HepG2 (cell line): ENCODE measurements around the gene ZNF3. TPM values are rescaled to one million over a fixed set of nuclear protein-coding genes. Genes with fewer than 3 reads are reported as not detected.
A peak's percentile ranks its signal among the peaks of the same experiment; 100 is the strongest.

Source experiments
- ATAC-seq: fragments of 200-7000 bp; cut with Tn5 transposase; 3 replicates; pipeline ENCODE4 v1.9.1; 2020; ENCODE audit warnings: mild to moderate bottlenecking, moderate library complexity
- BruUV-seq: library from RNA; stranded (reverse); fragments of 400-500 nt; replicated peaks from 2 replicates; lab custom pipeline; 2021; lab: Mats Ljungman, UMichigan
- CTCF ChIA-PET: fragments of 300-600 bp; formaldehyde crosslinking; extraction: SDS; loops from one replicate; lab custom pipeline; 2021; ENCODE audit warnings: low total read pairs, inconsistent platforms, low intra/inter-chr PET ratio; lab: Yijun Ruan, JAX
- POLR2A ChIA-PET: fragments of 350-600 bp; sonication (Branson Sonifier 250); formaldehyde crosslinking; loops from one replicate; lab custom pipeline; 2020; ENCODE audit warnings: antibody characterized with exemption, inconsistent platforms; lab: Yijun Ruan, JAX
- DNase-seq: peaks from one replicate; pipeline ENCODE4 v3.0.0-alpha.2; 2015; ENCODE audit warnings: low spot score
- FAIRE-seq: peaks from 3 replicates; lab custom pipeline; 2011; peaks lifted over from hg19 to GRCh38; lab: Jason Lieb, UNC
- H2AFZ ChIP-seq: one replicate; pipeline ENCODE4 v1.6.1; 2011; ENCODE audit warnings: low read length, inconsistent platforms
- H3K27ac ChIP-seq: fragments of 300-600 bp; 3 replicates; pipeline ENCODE4 v1.8.0; 2011; ENCODE audit warnings: mixed run types, mild to moderate bottlenecking, mixed read lengths, low read length, inconsistent platforms; ENCODE audit not compliant: insufficient read depth; ENCODE audit errors: extremely low read length
- H3K27me3 ChIP-seq, 2 experiments: fragments of 200-600 bp in 1 of 2; 2 replicates in 1 of 2; 3 replicates in 1 of 2; pipeline versions ENCODE4 v1.6.0 to v1.8.0; 2011; ENCODE audit warnings: low read length in 2 of 2, mild to moderate bottlenecking in 2 of 2, moderate library complexity in 2 of 2, inconsistent platforms in 1 of 2; ENCODE audit not compliant: insufficient read depth in 2 of 2, control insufficient read depth in 1 of 2
- H3K36me3 ChIP-seq, 2 experiments: fragments of 200-600 bp in 1 of 2; replicated peaks in 1 of 2; 2 replicates in 1 of 2; 3 replicates in 1 of 2; pipeline versions ENCODE4 v1.5.1 to v1.8.0; 2011; ENCODE audit warnings: low read length in 2 of 2, inconsistent platforms in 1 of 2; ENCODE audit not compliant: insufficient read depth in 2 of 2, control insufficient read depth in 1 of 2
- H3K4me1 ChIP-seq: 2 replicates; pipeline ENCODE4 v1.5.1; 2012; ENCODE audit warnings: low read length, inconsistent platforms; ENCODE audit not compliant: insufficient read depth
- H3K4me2 ChIP-seq: 2 replicates; pipeline ENCODE4 v1.6.0; 2011; ENCODE audit warnings: low read depth, low read length, inconsistent platforms
- H3K4me3 ChIP-seq, 3 experiments: fragments of 200-600 bp in 1 of 3; sonication (generic), shearing (Covaris generic) in 1 of 3; replicated peaks in 1 of 3; 2 replicates each; pipeline ENCODE4 v1.5.1; 2011 to 2016; ENCODE audit warnings: low read length in 3 of 3, inconsistent platforms in 2 of 3, low read depth in 2 of 3, mild to moderate bottlenecking in 2 of 3, control low read depth in 1 of 3, mixed read lengths in 1 of 3; ENCODE audit not compliant: insufficient read depth in 1 of 3
- H3K79me2 ChIP-seq: one replicate; pipeline ENCODE4 v1.6.1; 2011; ENCODE audit warnings: low read length, inconsistent platforms; ENCODE audit not compliant: insufficient read depth
- H3K9ac ChIP-seq: 2 replicates; pipeline ENCODE4 v1.6.0; 2011; ENCODE audit warnings: mild to moderate bottlenecking, low read depth, low read length, inconsistent platforms; ENCODE audit not compliant: insufficient read depth
- H3K9me3 ChIP-seq: 2 replicates; pipeline ENCODE4 v1.5.1; 2012; ENCODE audit warnings: mild to moderate bottlenecking, low read length
- H4K20me1 ChIP-seq: 2 replicates; pipeline ENCODE4 v1.6.0; 2011; ENCODE audit warnings: inconsistent platforms, mild to moderate bottlenecking, low read length, moderate library complexity; ENCODE audit not compliant: insufficient read depth
- AHDC1 ChIP-seq: sonication (generic); formaldehyde crosslinking; IDR thresholded peaks from 2 replicates; pipeline ENCODE4 v1.5.1; 2020; ENCODE audit warnings: mild to moderate bottlenecking, missing genetic modification reagents, borderline replicate concordance
- BRD4 ChIP-seq: sonication (generic); formaldehyde crosslinking; IDR thresholded peaks from 2 replicates; pipeline ENCODE4 v1.4.0; 2020; ENCODE audit warnings: missing genetic modification reagents
- CBX2 ChIP-seq, 2 experiments: fragments of 200-600 bp in 1 of 2; sonication (generic); formaldehyde crosslinking in 1 of 2; IDR thresholded peaks; 2 replicates each; pipeline versions ENCODE4 v1.7.0 to v1.8.1; 2018 to 2022; ENCODE audit warnings: low read depth in 2 of 2, low read length in 1 of 2, mild to moderate bottlenecking in 1 of 2, missing genetic modification reagents in 1 of 2
- HES4 ChIP-seq: sonication (generic); formaldehyde crosslinking; IDR thresholded peaks from 2 replicates; pipeline ENCODE4 v1.9.0; 2021; ENCODE audit warnings: mild to moderate bottlenecking, missing genetic modification reagents, borderline replicate concordance
- HNRNPK ChIP-seq: fragments of 200-400 bp; formaldehyde crosslinking; IDR thresholded peaks from 2 replicates; pipeline ENCODE4 v1.6.1; 2018; ENCODE audit warnings: low read length, low read depth, moderate library complexity, mild to moderate bottlenecking; ENCODE audit not compliant: poor library complexity, severe bottlenecking
- MTF1 ChIP-seq: sonication (generic); formaldehyde crosslinking; IDR thresholded peaks from 2 replicates; pipeline ENCODE4 v1.5.0; 2020; ENCODE audit warnings: missing genetic modification reagents
- PHF21A ChIP-seq: sonication (generic); formaldehyde crosslinking; IDR thresholded peaks from 2 replicates; pipeline ENCODE4 v1.5.0; 2020; ENCODE audit warnings: mild to moderate bottlenecking, missing genetic modification reagents
- ZNF574 ChIP-seq: sonication (generic); formaldehyde crosslinking; IDR thresholded peaks from 2 replicates; pipeline ENCODE4 v1.4.0; 2020; ENCODE audit warnings: missing genetic modification reagents
- ZNF616 ChIP-seq: sonication (generic); formaldehyde crosslinking; IDR thresholded peaks from 2 replicates; pipeline ENCODE4 v1.5.0; 2020; ENCODE audit warnings: low read depth, mild to moderate bottlenecking, missing genetic modification reagents
- ZNF816 ChIP-seq: sonication (generic); formaldehyde crosslinking; IDR thresholded peaks from 2 replicates; pipeline ENCODE4 v1.8.0; 2022; ENCODE audit warnings: missing genetic modification reagents, mild to moderate bottlenecking, borderline replicate concordance
- ZNF839 ChIP-seq: sonication (generic); formaldehyde crosslinking; IDR thresholded peaks from 2 replicates; pipeline ENCODE4 v1.4.0; 2020; ENCODE audit warnings: missing genetic modification reagents, mild to moderate bottlenecking, borderline replicate concordance
- WGBS: methylation state at CpG from one replicate; pipeline ENCODE4 v1.1.6; 2017; ENCODE audit warnings: low lambda C conversion rate; 5-methylcytosine and 5-hydroxymethylcytosine counted together
- in situ Hi-C: cut with HindIII; loops from 2 replicates; pipeline ENCODE4 v1.10.0; 2017; ENCODE audit warnings: low pct_unique_long_range_greater_than_20kb; ENCODE audit not compliant: extremely low pct_ligation_motif_present
- intact Hi-C: fragments of 100-400 bp; cut with micrococcal nuclease; formaldehyde crosslinking; loops from one replicate; pipeline ENCODE4 v1.10.0; 2022; ENCODE audit not compliant: unreplicated experiment
- polyA plus RNA-seq, 8 experiments: library from polyadenylated mRNA; depleted of rRNA in 3 of 8; stranded (reverse) in 7 of 8; unstranded in 1 of 8; fragments of >200 nt; fragmentation: Illumina TruSeq in 4 of 8; extraction: Trizol in 4 of 8; gene quantifications; 2 replicates each; pipeline versions ENCODE4 v1.2.1 to v1.2.3, GENCODE V29; 2011 to 2016; ENCODE audit warnings: low read depth in 4 of 8, missing spikeins in 1 of 8, mixed read lengths in 1 of 8; ENCODE audit not compliant: insufficient read depth in 1 of 8
- total RNA-seq, 5 experiments: library from RNA; depleted of rRNA; stranded (reverse); fragments of >200 nt; fragmentation: Illumina TruSeq; extraction: Trizol; gene quantifications; 2 replicates each; pipeline ENCODE4 v1.2.3, GENCODE V29; 2016; ENCODE audit warnings: low read depth in 1 of 5

Gene ZNF3
- total and polyA plus RNA-seq, 2 of the 13 experiments (the other 11 are each of a cell fraction or from before 2014, with no cell fraction given): 33.7 to 56.9 TPM

GRCh38 chr7:100088621-100089457 is 7.3 kb upstream of the ZNF3 start, which contains the start of gene COPS6 (continued):
- peak; percentile 98 for TF ChIP-seq ZNF616 (CRISPR knock-in tag)

GRCh38 chr7:100088095-100088620 is 6.6 kb upstream of the ZNF3 start:
- peak overlapping the region; percentile 96 for H3K9ac ChIP-seq
- BruUV-seq: TSS peak; percentile 45
- CTCF ChIA-PET: no interaction called here
- TF ChIP-seq PHF21A (CRISPR knock-in tag) (no peak), HES4 (no peak), ZNF574 (CRISPR knock-in tag) (no peak), MTF1 (CRISPR knock-in tag) (no peak), BRD4 (0 out of 2 replicates have a peak, but pooled peaks have one; percentile 5), ZNF816 (CRISPR knock-in tag) (peak; percentile 7; the same call in 1 of the 2 replicates), CBX2 (IDR thresholded peaks at IDR 0.05; ENCODE audit: low read depth, low read length) (no peak), CBX2 (CRISPR knock-in tag; IDR thresholded peaks at IDR 0.05; ENCODE audit: low read depth) (no peak), AHDC1 (CRISPR knock-in tag) (0 out of 2 replicates have a peak, but pooled peaks have one; percentile 36), HNRNPK (no peak), ZNF839 (CRISPR knock-in tag) (0 out of 2 replicates have a peak, but pooled peaks have one; percentile 3)

More at GRCh38 chr7:100088095-100088620, 6.6 kb upstream of the ZNF3 start:
- H3K27me3 ChIP-seq: no peaks in the 10 kb centered on the region; a peak in 1 of 5 replicates
- peak overlapping the region; percentile 83 to 97 (median 84) for H3K4me3 ChIP-seq
- peak overlapping the region; percentile 20 for H2AFZ ChIP-seq
- H4K20me1 ChIP-seq: no peaks in the 10 kb centered on the region
- in situ Hi-C loops: no loop called here
- FAIRE-seq (no peak), DNase-seq (no peak), ATAC-seq (0 out of 3 replicates have a peak, but pooled peaks have one; percentile 1)
- peaks cover 18 to 30% of the 10 kb centered on the region in 2 experiments for H3K36me3 ChIP-seq
- H3K4me2 ChIP-seq: peak overlapping the region; percentile 87
- H3K9me3 ChIP-seq: no peaks in the 10 kb centered on the region
- peaks cover 29% of the 10 kb centered on the region for H3K4me1 ChIP-seq
- H3K27ac ChIP-seq: peak overlapping the region; percentile 74
- peaks cover 10% of the 10 kb centered on the region for H3K79me2 ChIP-seq
- intact Hi-C loops: no loop called here
- POLR2A ChIA-PET: interaction anchor here (1.0 to 2.7 kb wide), 3 partner anchors 13 to 61 kb away, joined by 3 to 29 read pairs (median 4); partner anchors contain the start of genes AP4M1, LAMTOR4, MBLAC1 and MCM7
- WGBS: 78% methylated on average over 11 of the region's 11 CpGs
